K562 (cell line): Measurements from ENCODE around the gene PLEKHO1. TPM values are rescaled to one million over a fixed set of nuclear protein-coding genes. Genes with fewer than 3 reads are reported as not detected.
A peak's percentile ranks its signal among the peaks of the same experiment; 100 is the strongest.

Experiments used
- CBX8 ChIP-seq: fragments of 200-600 bp; sonication (generic); IDR thresholded peaks from 2 replicates; pipeline ENCODE4 v1.6.1; 2012; ENCODE audit warnings: borderline replicate concordance, mixed run types, low read depth, mild to moderate bottlenecking, moderate library complexity, mixed read lengths, low read length, control low read depth, inconsistent platforms; ENCODE audit not compliant: poor library complexity, severe bottlenecking; ENCODE audit errors: extremely low read depth
- KAT8 ChIP-seq: fragments of 450-650 bp; IDR thresholded peaks from 2 replicates; pipeline ENCODE4 v1.6.1; 2016; ENCODE audit warnings: low read depth, mild to moderate bottlenecking
- RBM14 ChIP-seq: fragments of 200-400 bp; formaldehyde crosslinking; IDR thresholded peaks from 2 replicates; pipeline ENCODE4 v1.6.1; 2018; ENCODE audit warnings: low read depth, mild to moderate bottlenecking, low read length, moderate library complexity, borderline replicate concordance; ENCODE audit not compliant: insufficient read depth
- RUNX1 ChIP-seq: sonication (generic); IDR thresholded peaks from 2 replicates; pipeline ENCODE4 v1.6.1; 2016; ENCODE audit warnings: antibody characterized with exemption, low read depth
- SLC30A9 ChIP-seq: fragments of 250-450 bp; sonication (Bioruptor Pico); IDR thresholded peaks from 2 replicates; pipeline ENCODE4 v1.8.0; 2022; ENCODE audit warnings: mild to moderate bottlenecking, moderate library complexity
- SRSF1 ChIP-seq: fragments of 200-400 bp; formaldehyde crosslinking; IDR thresholded peaks from 2 replicates; pipeline ENCODE4 v1.6.1; 2017; ENCODE audit warnings: mild to moderate bottlenecking, low read depth, low read length, moderate library complexity
- ZNF507 ChIP-seq: conservative IDR thresholded peaks from 2 replicates; pipeline ENCODE4 v1.6.1; 2017; ENCODE audit warnings: missing genetic modification characterization, missing compliant biosample characterization
- ZNF584 ChIP-seq: fragments of 200-800 bp; sonication (Bioruptor generic); IDR thresholded peaks from 2 replicates; pipeline ENCODE4 v1.6.1; 2016; ENCODE audit warnings: low read depth, mild to moderate bottlenecking, missing genetic modification characterization, missing compliant biosample characterization
- polyA plus RNA-seq, 8 experiments: library from polyadenylated mRNA; depleted of rRNA in 4 of 8; stranded (reverse) in 5 of 8; unstranded in 3 of 8; fragments of >200 nt; fragmentation: Nextera tagmentation in 2 of 8; fragmentation: Illumina TruSeq in 1 of 8; extraction: Ambion mirVana in 2 of 8; extraction: Trizol in 1 of 8; gene quantifications; 2 replicates each; pipeline versions ENCODE4 v1.2.1 to v1.2.3, GENCODE V29; 2011 to 2014; ENCODE audit warnings: inconsistent platforms in 1 of 8, missing spikeins in 1 of 8
- total RNA-seq, 7 experiments: library from RNA; depleted of rRNA in 6 of 7; stranded (reverse); fragments of >200 nt in 6 of 7; fragmentation: Illumina TruSeq in 2 of 7; extraction: Trizol in 2 of 7; gene quantifications; 2 replicates each; pipeline versions ENCODE4 v1.2.1 to v1.2.3, GENCODE V29; 2011 to 2021; ENCODE audit warnings: low replicate concordance in 1 of 7
- TF ChIP-seq, protein P1 (sequence below): fragments of 450-650 bp; IDR thresholded peaks from 2 replicates; pipeline ENCODE4 v1.6.1; 2017; ENCODE audit warnings: antibody characterized with exemption, mild to moderate bottlenecking
- TF ChIP-seq, protein P2 (sequence below), 2 experiments: fragments of 450-650 bp; formaldehyde crosslinking in 1 of 2; IDR thresholded peaks; 2 replicates each; pipeline versions ENCODE4 v1.4.0 to v1.6.1; 2014 to 2020; ENCODE audit warnings: mild to moderate bottlenecking in 2 of 2, borderline replicate concordance in 1 of 2, low read depth in 1 of 2
- TF ChIP-seq, protein P3 (sequence below): fragments of 450-650 bp; IDR thresholded peaks from 2 replicates; pipeline ENCODE4 v1.6.1; 2016; ENCODE audit warnings: antibody characterized with exemption

PLEKHO1 gene
- total and polyA plus RNA-seq, 9 of the 15 experiments (the other 6 are each of a cell fraction or from before 2014, with no cell fraction given) = 0.39 to 16.2 (median 9.6) TPM

DNA sequence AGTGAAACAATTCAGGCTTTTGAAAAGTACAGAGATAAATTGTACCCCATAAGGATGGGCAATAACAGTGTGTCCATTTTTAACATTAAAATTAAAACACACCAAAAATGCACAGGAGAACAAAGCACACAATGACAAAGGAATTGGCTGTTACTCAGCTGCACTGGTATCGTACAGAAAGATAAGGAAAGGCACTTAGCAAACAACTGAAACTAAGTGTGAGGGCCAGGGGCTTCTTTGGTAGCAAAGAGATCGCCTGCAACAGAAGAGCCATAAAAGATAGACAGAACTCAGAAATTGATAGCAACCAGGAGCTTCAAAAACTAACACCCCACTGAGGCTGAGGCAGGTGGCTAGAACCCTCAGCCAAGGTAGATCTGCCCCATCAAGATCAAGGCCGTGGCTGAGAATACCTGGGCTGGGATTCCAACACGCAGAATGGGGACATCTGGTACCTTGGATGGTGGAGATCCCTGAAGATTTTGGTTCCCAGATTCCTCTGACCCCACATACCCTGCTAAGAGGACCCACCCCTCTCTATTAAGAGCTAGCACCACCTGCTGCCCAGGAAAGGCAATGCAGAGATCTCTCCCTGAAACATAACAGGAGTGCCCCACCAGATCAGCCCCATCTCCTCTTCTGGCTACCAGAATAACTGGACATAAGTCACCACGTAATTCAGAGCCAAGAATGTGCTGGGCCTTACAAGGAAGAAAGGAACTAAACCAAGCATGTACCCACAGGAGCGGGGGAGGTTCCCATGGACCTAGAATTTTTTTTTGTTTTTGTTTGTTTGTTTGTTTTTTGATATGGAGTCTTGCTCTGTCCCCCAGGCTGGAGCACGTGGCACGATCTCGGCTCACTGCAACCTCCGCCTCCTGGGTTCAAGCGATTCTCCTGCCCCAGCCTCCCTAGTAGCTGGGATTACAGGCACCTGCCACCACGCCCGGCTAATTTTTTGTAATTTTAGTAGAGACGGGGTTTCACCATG, 16.2 kb downstream of the PLEKHO1 start (continued):
- TF ChIP-seq, protein P1, sequence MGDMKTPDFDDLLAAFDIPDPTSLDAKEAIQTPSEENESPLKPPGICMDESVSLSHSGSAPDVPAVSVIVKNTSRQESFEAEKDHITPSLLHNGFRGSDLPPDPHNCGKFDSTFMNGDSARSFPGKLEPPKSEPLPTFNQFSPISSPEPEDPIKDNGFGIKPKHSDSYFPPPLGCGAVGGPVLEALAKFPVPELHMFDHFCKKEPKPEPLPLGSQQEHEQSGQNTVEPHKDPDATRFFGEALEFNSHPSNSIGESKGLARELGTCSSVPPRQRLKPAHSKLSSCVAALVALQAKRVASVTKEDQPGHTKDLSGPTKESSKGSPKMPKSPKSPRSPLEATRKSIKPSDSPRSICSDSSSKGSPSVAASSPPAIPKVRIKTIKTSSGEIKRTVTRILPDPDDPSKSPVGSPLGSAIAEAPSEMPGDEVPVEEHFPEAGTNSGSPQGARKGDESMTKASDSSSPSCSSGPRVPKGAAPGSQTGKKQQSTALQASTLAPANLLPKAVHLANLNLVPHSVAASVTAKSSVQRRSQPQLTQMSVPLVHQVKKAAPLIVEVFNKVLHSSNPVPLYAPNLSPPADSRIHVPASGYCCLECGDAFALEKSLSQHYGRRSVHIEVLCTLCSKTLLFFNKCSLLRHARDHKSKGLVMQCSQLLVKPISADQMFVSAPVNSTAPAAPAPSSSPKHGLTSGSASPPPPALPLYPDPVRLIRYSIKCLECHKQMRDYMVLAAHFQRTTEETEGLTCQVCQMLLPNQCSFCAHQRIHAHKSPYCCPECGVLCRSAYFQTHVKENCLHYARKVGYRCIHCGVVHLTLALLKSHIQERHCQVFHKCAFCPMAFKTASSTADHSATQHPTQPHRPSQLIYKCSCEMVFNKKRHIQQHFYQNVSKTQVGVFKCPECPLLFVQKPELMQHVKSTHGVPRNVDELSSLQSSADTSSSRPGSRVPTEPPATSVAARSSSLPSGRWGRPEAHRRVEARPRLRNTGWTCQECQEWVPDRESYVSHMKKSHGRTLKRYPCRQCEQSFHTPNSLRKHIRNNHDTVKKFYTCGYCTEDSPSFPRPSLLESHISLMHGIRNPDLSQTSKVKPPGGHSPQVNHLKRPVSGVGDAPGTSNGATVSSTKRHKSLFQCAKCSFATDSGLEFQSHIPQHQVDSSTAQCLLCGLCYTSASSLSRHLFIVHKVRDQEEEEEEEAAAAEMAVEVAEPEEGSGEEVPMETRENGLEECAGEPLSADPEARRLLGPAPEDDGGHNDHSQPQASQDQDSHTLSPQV = peak; percentile 46
- TF ChIP-seq SLC30A9 (CRISPR knock-in tag) (no peak), ZNF584 (CRISPR knock-in tag) (no peak), CBX8 (no peak), SRSF1 (no peak), RUNX1 (no peak), KAT8 (no peak), ZNF507 (tag) (no peak), RBM14 (no peak)
- TF ChIP-seq, protein P2, sequence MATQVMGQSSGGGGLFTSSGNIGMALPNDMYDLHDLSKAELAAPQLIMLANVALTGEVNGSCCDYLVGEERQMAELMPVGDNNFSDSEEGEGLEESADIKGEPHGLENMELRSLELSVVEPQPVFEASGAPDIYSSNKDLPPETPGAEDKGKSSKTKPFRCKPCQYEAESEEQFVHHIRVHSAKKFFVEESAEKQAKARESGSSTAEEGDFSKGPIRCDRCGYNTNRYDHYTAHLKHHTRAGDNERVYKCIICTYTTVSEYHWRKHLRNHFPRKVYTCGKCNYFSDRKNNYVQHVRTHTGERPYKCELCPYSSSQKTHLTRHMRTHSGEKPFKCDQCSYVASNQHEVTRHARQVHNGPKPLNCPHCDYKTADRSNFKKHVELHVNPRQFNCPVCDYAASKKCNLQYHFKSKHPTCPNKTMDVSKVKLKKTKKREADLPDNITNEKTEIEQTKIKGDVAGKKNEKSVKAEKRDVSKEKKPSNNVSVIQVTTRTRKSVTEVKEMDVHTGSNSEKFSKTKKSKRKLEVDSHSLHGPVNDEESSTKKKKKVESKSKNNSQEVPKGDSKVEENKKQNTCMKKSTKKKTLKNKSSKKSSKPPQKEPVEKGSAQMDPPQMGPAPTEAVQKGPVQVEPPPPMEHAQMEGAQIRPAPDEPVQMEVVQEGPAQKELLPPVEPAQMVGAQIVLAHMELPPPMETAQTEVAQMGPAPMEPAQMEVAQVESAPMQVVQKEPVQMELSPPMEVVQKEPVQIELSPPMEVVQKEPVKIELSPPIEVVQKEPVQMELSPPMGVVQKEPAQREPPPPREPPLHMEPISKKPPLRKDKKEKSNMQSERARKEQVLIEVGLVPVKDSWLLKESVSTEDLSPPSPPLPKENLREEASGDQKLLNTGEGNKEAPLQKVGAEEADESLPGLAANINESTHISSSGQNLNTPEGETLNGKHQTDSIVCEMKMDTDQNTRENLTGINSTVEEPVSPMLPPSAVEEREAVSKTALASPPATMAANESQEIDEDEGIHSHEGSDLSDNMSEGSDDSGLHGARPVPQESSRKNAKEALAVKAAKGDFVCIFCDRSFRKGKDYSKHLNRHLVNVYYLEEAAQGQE (IDR thresholded peaks at IDR 0.05; ENCODE audit: borderline replicate concordance) = peak; percentile 82; the same call in 1 of the 2 replicates
- TF ChIP-seq, protein P2 (CRISPR knock-in tag; IDR thresholded peaks at IDR 0.05; ENCODE audit: low read depth) = no peak
- TF ChIP-seq, protein P3, sequence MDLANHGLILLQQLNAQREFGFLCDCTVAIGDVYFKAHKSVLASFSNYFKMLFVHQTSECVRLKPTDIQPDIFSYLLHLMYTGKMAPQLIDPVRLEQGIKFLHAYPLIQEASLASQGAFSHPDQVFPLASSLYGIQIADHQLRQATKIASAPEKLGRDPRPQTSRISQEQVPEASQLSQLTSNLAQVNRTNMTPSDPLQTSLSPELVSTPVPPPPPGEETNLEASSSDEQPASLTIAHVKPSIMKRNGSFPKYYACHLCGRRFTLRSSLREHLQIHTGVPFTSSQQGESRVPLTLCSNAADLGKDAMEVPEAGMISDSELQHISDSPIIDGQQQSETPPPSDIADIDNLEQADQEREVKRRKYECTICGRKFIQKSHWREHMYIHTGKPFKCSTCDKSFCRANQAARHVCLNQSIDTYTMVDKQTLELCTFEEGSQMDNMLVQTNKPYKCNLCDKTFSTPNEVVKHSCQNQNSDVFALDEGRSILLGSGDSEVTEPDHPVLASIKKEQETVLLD = no peak
